Ovary (tissue), 3 donors: ENCODE results near the gene IL1RAPL2.

ENCODE experiments used
- CTCF ChIP-seq, 3 donors: fragments of 450-650 bp in 2 of 3; fragments of 200-600 bp in 1 of 3; IDR thresholded peaks; one replicate each; pipeline versions ENCODE4 v1.5.1 to v1.8.0; 2016 to 2022; ENCODE audit warnings: antibody characterized with exemption in 3 of 3, mild to moderate bottlenecking in 1 of 3
- POLR2A ChIP-seq: fragments of 450-650 bp; IDR thresholded peaks from one replicate; pipeline ENCODE4 v1.6.1; 2017; ENCODE audit warnings: antibody characterized with exemption, mild to moderate bottlenecking, moderate library complexity
- donor health status: DM: no; HTN: no; CAD: no.

GRCh38 chrX:104728456-104728855 lies 162.5 kb downstream of the IL1RAPL2 start:
- no peak for TF ChIP-seq CTCF (IDR thresholded peaks at IDR 0.05)
- TF ChIP-seq POLR2A: no peak
